ENCODE data around the gene COA3.

DNA sequence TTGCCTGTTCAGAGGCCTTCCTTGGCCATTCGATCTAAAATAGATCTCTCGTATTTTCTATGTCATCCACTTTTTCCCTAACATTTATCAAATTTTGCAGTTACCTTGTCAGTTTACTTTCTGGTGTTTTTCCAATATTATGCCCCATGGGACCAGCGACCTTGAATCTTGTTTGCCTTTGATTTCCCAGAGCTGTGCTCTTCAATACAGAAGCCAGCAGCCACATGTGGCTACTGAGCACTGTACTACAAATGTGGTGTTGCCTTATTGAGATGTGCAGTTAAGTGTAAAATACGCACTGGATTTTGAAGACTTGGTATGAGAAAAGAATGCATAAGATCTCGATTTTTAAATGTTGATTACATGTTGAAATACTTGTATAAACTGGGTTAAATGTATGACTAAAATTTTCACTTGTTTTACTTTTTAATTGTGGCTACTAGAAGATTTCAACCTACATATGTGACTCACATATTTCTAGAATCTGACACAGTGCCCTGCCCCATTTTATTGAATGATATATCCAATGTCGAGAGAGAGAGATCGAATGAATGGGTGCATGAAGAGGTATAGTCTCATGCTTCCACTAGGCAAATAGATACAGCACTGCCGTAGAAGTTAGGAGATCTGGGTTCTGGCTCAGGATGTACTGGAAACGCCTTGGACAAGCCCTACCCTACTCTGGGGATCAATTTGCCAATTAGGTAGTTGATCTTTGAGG, 33.9 kb upstream of the COA3 start:
- TF ChIP-seq CTCF (IDR thresholded peaks at IDR 0.05) (no peak), POLR2A (IDR thresholded peaks at IDR 0.05) (no peak)

Data from body of pancreas (tissue), 4 donors.